Nephron (organoid): Measurements from ENCODE around the gene MCUB.

Experiments used
- H3K27ac Mint-ChIP-seq, 3 experiments: 2 replicates each; pipeline ENCODE4 v1.8.0; 2020; ENCODE audit warnings: mixed read lengths in 3 of 3, mild to moderate bottlenecking in 2 of 3, moderate library complexity in 1 of 3
- H3K27me3 Mint-ChIP-seq: 2 replicates; pipeline ENCODE4 v1.8.0; 2021; ENCODE audit warnings: low read depth, mild to moderate bottlenecking, moderate library complexity, mixed read lengths
- H3K36me3 Mint-ChIP-seq: 2 replicates; pipeline ENCODE4 v1.8.0; 2020; ENCODE audit warnings: low read depth, mixed read lengths
- H3K4me1 Mint-ChIP-seq: 2 replicates; pipeline ENCODE4 v1.8.0; 2020; ENCODE audit warnings: mixed read lengths
- H3K4me3 Mint-ChIP-seq, 3 experiments: 2 replicates each; pipeline ENCODE4 v1.8.0; 2020; ENCODE audit warnings: mild to moderate bottlenecking in 3 of 3, mixed read lengths in 3 of 3, moderate library complexity in 2 of 3
- H3K9me3 Mint-ChIP-seq: 2 replicates; pipeline ENCODE4 v1.8.0; 2020; ENCODE audit warnings: mixed read lengths
- TF ChIP-seq, protein P1 (sequence below), 3 experiments: fragments of 200-600 bp; sonication (generic); IDR thresholded peaks; one replicate each; pipeline ENCODE4 v1.5.0; 2021; ENCODE audit warnings: antibody characterized with exemption in 3 of 3; ENCODE audit not compliant: unreplicated experiment in 3 of 3

MCUB gene

GRCh38 chr4:109698656-109699055 is 138.6 kb downstream of the MCUB start:
- Mint-ChIP-seq H3K27me3 (no peaks in the 10 kb centered on the region), H3K36me3 (peaks cover 61% of the 10 kb centered on the region), H3K4me1 (peaks cover 22% of the 10 kb centered on the region), H3K4me3 (peak overlapping the region in 1 of 3 experiments; percentile 22), H3K9me3 (no peaks in the 10 kb centered on the region), H3K27ac (no peak overlapping the region)
- TF ChIP-seq, protein P1, sequence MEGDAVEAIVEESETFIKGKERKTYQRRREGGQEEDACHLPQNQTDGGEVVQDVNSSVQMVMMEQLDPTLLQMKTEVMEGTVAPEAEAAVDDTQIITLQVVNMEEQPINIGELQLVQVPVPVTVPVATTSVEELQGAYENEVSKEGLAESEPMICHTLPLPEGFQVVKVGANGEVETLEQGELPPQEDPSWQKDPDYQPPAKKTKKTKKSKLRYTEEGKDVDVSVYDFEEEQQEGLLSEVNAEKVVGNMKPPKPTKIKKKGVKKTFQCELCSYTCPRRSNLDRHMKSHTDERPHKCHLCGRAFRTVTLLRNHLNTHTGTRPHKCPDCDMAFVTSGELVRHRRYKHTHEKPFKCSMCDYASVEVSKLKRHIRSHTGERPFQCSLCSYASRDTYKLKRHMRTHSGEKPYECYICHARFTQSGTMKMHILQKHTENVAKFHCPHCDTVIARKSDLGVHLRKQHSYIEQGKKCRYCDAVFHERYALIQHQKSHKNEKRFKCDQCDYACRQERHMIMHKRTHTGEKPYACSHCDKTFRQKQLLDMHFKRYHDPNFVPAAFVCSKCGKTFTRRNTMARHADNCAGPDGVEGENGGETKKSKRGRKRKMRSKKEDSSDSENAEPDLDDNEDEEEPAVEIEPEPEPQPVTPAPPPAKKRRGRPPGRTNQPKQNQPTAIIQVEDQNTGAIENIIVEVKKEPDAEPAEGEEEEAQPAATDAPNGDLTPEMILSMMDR (IDR thresholded peaks at IDR 0.05; ENCODE audit: unreplicated experiment in 3 of 3): no peak

GRCh38 chr4:109699553-109700225 is 139.6 kb downstream of the MCUB start:
- no peaks in the 10 kb centered on the region for H3K27me3 Mint-ChIP-seq
- peaks cover 30% of the 10 kb centered on the region for H3K4me1 Mint-ChIP-seq
- H3K36me3 Mint-ChIP-seq: peaks cover 51% of the 10 kb centered on the region
- H3K27ac Mint-ChIP-seq: peak overlapping the region in 2 of 3 experiments; percentile 9 to 55
- no peaks in the 10 kb centered on the region for H3K9me3 Mint-ChIP-seq
- peak overlapping the region in 2 of 3 experiments; percentile 8 to 28 for H3K4me3 Mint-ChIP-seq
- TF ChIP-seq, protein P1 (IDR thresholded peaks at IDR 0.05; ENCODE audit: unreplicated experiment in 3 of 3): no peak

DNA sequence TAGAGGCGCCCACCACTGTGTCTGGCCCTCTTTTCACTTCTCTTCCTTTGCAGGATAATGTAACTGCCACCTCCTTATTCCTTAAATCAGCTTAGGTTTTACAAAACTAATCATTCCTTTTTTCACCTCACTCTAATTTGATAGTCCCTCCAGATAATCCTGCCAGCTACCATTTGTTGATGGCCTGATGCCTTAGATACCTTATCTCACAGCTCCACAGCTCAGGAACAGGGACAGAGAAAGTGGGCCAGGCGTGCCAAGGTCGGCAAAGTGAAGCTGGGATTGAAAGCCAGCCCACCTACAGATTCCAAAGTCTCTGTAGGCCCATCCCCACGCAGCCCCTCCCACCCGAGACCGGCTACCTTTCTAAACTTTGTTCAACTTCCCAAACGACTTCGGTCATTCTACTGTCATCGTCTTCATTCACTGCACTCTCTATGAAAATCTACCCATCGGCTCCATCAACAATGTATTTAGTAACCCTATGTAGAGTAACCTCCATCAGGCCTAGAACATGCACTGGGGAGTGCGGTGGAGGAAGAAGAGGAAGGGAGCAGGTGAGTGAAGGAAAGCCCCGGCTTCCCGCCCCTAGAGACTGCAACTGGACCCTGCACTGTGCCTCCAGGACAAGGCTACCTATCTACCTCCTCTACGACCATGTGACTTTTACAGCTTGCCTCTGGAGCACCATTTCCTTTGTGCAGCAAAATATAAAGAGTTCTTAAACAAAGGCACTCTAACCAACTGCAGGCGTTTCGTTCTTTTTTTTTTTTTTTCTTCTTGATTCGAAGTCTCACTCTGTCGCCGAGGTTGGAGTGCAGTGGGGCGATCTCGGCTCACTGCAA is 141.7 kb downstream of the MCUB start:
- H3K36me3 Mint-ChIP-seq: peaks cover 40% of the 10 kb centered on the region
- TF ChIP-seq, protein P1 (IDR thresholded peaks at IDR 0.05; ENCODE audit: unreplicated experiment in 3 of 3): no peak

GRCh38 chr4:109702950-109703663 is 143.1 kb downstream of the MCUB start, which contains the start of gene CASP6:
CASP6 (minus strand) TSS chr4:109703445; CDS start chr4:109703395, 50 bp downstream.
- Mint-ChIP-seq H3K36me3 (peaks cover 27% of the 10 kb centered on the region), H3K27me3 (no peaks in the 10 kb centered on the region), H3K4me1 (peaks cover 30% of the 10 kb centered on the region), H3K4me3 (peak within 1 kb of the TSS; percentile 88 to 93 (median 89)), H3K27ac (peak within 1 kb of the TSS; percentile 96 to 98 (median 98)), H3K9me3 (no peaks in the 10 kb centered on the region)
- TF ChIP-seq, protein P1 (IDR thresholded peaks at IDR 0.05; ENCODE audit: unreplicated experiment in 3 of 3): peak; percentile 62 to 79 (median 78)

More for the DNA sequence above, 141.7 kb downstream of the MCUB start:
- H3K27ac Mint-ChIP-seq: peak overlapping the region; percentile 96 to 98 (median 98)
- peak overlapping the region; percentile 88 to 93 (median 89) for H3K4me3 Mint-ChIP-seq
- H3K27me3 Mint-ChIP-seq: no peaks in the 10 kb centered on the region
- H3K9me3 Mint-ChIP-seq: no peaks in the 10 kb centered on the region
- peaks cover 30% of the 10 kb centered on the region for H3K4me1 Mint-ChIP-seq

DNA sequence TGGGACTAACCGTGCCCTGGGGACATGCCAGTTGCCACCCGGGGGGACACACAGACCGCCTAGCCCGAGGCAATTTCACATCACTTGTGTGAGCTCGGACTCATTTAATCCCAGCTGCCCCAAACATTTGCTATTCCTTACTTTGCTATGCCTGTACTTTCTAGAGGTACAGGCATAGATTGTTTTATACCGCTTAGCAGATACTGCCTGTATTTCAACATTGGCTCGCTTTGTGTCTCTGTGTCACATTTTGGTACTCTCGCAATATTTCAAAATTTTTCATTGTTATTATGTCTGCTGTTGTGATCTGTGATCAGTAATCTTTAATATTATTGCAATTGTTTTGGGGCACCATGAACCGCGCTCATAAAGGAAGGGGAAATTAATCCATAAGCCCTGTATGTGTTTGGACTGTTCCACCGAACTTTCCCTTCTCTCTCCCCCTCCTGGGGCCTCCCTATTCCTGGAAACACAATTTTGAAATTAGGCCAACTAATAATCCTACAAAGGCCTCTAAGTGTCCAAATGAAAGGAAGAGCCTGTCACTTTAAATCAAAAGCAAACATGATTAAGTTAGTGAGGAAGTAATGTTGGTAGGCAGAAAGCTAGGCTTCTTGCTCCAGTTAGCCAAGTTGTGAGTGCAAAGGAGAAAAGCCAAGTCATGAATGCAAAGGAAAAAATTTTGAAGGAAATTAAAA is 143.8 kb downstream of the MCUB start:
- H3K27me3 Mint-ChIP-seq: no peaks in the 10 kb centered on the region
- peaks cover 20% of the 10 kb centered on the region for H3K36me3 Mint-ChIP-seq
- H3K9me3 Mint-ChIP-seq: no peaks in the 10 kb centered on the region
- peak overlapping the region; percentile 88 to 93 (median 89) for H3K4me3 Mint-ChIP-seq
- TF ChIP-seq, protein P1 (IDR thresholded peaks at IDR 0.05; ENCODE audit: unreplicated experiment in 3 of 3): no peak
- H3K4me1 Mint-ChIP-seq: peaks cover 30% of the 10 kb centered on the region
- H3K27ac Mint-ChIP-seq: peak overlapping the region; percentile 96 to 98 (median 98)
